ENCODE measurements around the gene DRC1. TPM values are rescaled to one million over a fixed set of nuclear protein-coding genes. Genes with fewer than 3 reads are reported as not detected.

DRC1 gene
- total RNA-seq, 1 donor from 2014 or later = not detected

- DNase-seq = no peak
Measured at GRCh38 chr2:26399771-26400376, 1.8 kb upstream of the DRC1 start.

GRCh38 chr2:26400723-26401122 lies 997 bp upstream of the DRC1 start:
- no peak for DNase-seq

GRCh38 chr2:26407526-26407925 lies 5.8 kb downstream of the DRC1 start:
- DNase-seq = no peak

DNA sequence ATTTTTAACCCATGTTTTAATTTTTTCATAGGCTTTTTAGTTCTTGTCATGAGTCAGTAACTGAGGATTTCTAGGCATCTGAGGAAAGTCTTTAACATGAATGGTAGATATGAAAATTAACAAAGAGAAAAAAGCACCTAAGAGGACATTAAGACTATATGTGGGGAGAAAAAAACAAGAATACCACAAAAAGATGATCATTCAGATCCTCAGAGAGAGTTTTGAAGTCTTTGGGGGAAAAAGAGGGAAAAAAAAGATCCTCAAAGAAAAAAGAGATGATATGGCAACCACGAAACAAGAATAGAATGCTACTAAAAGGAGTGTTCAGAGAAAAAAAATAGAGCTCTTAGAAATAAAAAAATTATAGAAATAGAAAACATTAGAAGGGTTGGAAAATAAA lies 8.1 kb downstream of the DRC1 start:
- no peak for DNase-seq

DNA sequence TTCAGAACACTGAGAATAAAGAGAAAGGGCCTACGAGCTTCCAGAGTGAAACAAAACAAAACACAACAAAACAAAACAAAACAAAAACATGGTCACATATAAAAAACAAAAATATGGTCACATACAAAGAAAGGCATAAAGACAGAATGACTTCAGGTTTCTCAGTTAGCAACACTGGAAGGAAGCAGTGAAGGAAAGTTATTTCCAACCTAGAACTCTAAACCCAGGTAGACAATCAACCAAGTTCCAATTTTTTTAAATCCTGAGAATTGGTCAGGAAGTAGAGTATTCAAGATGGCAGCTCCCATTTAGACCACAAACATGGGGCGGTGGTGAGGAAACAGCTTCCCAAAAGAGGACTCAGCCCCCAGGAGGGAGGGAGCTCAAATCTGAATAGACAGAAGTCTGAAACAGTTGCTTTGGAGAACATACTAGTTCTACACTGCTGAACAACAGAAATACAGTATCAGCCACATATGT lies 9.1 kb downstream of the DRC1 start:
- no peak for DNase-seq

DNA sequence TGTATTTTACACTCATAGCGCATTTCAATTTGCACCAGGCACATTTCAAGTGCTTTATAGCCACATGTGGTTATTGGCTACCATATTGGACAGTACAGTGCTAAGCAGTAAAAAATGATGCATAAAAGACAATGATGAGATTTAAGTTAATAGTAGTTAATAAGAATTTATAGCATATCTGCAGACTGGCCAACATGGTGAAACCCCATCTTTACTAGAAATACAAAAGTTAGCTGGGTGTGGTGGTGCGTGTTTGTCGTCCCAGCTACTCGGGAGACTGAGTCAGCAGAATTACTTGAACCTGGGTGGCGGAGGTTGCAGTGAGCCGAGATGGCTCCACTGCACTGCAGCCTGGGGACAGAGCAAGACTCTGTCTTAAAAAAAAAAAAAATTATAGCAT lies 9.7 kb downstream of the DRC1 start:
- no peak for DNase-seq

DNA sequence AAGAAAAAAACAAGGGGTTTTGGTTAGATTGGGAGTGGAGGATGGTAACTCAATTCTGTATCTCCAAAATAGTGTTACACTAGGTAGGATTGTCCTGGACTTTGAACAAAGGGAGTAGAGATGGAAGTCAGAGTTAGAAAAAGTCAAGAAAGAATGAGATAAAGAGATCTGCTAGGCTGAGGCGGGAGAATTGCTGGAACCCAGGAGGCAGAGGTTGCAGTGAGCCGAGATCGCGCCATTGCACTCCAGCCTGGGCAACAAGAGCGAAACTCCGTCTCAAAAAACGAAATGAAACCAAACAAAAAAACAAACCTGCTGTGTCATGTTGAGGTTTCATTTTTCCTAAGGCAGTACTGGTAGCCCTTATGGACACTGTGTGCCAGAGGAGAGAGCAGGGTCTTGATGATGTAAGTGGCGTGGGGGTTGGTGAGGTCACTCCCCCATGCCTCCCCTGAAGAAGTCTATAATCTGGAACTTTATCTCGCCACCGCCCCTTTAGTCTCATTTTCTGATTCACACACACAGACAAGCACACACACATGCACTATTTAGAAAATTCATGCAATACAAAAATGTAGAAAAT lies 10.5 kb downstream of the DRC1 start:
- DNase-seq = no peak

DNA sequence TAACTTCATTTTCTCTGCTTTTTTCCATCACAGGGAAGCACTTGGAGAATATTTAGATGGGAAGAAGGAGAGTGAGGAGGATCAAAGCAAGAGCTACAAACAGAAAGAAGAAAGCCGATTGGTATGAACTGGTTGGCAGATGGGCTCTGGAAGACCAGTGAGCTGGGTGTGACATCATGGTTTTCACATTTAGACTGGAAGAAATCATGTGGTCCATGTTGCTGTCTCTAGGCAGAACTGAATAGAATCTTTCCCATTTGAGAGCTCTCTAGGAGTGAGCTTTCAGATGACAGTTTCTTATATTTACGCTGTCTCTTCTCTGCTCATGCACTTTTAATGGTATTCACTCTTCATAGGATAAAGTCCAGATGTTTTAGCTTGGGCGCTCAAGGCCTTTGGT lies 12.6 kb downstream of the DRC1 start:
- no peak for DNase-seq

- DNase-seq = no peak
Measured at GRCh38 chr2:26421961-26422360, 20.2 kb downstream of the DRC1 start.

DNA sequence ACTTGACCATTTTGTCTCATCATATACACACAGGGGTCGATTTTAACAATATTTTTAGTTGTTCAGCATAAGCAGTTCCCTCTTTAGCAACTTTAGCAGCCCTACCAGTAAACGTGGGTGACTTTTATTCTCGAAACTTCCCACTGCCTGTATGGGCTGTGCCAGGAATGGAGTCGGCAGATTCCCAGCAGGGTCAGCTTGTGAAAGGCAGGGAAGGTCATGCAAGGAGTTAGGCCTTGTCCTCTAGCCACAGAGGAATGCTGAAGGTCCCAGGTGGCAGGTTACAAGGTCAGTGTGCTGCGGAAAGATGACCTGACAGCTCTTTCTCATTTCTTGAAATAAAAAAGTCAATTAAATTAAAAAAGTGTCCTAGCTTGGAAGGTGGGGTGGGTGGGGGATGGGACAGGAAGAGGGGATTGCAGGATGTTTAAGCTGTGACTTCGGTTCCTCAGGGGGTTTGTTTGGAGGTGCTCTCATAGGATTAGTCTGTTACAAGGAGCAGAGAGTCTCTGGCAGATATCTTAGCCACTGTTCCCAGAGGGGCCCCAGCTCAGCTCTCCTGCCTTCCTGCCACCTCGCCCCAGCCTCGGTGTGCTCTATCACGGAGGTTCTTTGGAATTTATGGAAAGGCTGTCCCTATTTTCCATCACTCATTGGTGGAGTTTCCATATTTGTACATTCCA lies 21.4 kb downstream of the DRC1 start:
- DNase-seq = no peak

- DNase-seq = no peak
Measured at GRCh38 chr2:26423750-26424149, 22.0 kb downstream of the DRC1 start.

DNA sequence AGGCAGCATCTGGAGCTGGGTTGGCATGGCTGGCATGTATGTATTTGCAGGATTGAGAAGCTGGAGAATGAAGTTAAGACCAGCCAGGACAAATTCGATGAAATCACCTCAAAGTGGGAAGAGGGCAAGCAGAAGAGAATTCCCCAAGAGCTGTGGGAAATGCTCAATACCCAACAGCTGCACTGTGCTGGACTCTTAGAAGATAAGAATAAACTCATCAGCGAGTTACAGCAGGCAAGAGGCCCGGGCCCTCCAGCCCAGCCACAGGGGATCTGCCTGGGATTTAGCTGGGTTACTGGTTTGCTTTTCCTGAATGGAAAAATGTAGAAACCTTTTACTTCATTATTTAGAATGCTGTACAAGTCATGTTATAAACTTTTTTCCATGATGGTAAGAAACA lies 22.5 kb downstream of the DRC1 start:
- DNase-seq = no peak

DNA sequence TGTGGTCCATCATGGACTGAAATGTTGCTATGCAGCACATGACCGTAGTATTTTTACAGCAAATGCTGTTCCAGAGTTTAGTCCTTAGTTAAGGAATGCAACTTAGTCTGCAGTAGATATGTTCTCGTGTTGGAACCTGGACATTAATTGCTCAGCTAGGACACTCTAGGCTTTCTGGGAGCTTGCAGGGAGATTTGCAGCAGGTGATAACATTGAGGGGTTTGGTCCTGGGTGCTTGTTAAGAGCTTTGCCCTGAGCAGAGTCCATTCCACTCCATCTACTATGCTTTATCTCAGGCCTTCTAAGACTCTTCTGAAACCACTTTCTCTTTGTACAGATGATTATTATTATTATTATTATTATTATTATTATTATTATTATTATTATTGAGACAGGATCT lies 27.1 kb downstream of the DRC1 start:
- DNase-seq = no peak

DNA sequence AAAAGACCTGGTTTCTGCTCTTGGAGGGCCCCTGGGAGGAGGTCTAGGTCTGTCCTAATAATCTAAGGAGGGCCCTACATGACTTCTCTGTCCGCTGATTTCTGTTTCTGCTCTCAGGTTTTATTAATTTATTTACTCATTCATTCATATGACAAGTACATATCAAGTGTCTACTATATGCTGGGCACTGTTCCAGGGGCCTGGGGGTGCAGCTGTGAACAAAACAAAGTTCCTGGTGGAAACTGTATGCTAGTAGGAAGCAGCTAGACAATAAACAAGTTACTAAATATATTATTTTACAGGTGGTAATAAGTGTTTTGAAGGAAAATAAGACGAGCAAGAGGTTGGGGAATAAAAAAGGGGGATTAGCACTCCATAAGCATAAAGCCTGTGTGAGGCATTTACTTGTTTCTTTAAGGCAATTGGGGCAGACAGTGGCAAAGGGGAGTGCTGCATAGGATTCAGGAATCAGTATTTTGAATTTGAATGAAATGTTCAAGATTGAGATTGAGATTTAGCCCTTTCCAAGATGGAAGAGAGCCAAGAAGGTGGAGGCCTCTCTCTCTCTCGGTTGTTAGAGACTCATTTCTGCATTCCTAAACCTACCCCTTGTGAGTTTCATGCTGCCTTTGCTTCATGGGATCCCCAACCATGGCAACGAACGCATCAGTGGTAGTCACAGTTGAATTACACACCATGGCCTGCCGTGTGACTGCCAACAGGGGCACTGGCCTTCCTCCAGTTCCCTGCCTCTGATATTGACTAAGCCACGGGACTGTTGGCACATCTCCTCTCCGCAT lies 28.3 kb downstream of the DRC1 start:
- no peak for DNase-seq

DNA sequence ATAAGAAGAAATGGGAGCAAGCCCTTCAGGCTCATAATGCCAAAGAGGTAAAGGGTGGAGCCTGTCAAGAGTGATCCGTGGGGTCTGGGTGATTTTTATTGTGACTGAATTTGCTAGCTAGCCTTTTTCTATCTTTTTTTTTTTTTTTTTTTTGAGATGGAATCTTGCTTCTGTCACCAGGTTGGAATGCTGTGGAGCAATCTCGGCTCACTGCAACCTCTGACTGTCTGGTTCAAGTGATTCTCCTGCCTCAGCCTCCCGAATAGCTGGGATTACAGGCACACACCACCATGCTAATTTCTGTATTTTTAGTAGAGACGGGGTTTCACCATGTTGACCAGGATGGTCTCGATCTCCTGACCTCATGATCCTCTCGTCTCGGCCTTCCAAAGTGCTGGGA lies 29.1 kb downstream of the DRC1 start:
- DNase-seq = no peak

DNA sequence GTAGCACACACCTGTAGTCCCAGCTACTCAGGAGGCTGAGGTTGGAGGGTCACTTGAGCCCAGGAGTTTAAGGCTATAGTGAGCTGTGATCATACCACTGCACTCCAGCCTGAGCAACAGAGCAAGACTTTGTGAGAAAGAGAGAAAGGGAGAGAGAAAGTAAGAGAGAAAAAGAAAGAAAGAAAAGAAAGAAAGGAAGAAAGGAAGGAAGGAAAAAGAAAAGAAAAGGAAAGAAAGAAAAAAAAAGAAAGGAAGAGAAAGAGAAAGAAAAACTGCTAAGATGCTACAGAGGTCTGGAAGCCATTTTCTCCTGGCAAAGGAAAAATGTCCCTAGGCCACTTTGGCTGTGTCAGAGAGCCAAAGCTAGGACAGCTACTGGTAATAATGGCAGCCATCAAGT lies 30.6 kb downstream of the DRC1 start:
- no peak for DNase-seq

DNA sequence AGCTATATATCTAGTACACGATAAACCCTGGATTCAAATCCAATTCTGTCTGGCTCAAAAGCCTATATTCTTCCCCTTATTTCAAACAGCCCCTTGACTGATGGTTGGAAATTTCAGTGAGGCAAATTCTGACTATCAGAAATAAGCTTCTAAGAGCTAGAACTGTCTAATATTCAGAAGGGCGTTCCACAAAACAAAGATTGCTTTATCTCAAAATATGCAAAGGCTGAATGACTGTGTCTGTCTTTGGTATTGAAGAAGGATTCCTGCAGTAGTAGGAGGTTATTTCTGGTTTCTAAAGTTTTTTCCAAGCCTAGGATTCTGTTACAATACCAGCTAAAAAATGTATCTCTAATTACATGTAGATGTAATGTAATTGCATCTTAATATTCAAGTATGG lies 31.1 kb downstream of the DRC1 start:
- DNase-seq = no peak

DNA sequence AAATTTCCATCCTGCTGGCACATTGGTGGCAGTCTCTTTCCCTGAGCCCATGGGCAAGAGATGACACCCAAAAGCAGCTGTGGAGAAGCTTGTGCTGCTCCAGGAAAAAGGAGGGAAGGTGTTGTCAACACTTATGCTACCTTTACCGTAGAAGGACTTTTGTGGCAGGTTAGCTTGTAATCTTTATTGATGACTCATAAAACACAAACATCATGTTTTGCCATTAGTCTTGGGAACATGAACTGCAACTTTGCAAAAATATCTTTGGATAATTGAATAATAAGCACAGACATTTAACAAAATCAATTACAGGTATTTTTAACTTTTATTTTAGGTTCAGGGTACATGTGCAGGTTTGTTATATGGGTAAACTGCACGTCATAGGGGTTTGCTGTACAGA lies 33.4 kb downstream of the DRC1 start:
- DNase-seq = no peak

- no peak for DNase-seq
Measured at GRCh38 chr2:26438526-26438925, 36.8 kb downstream of the DRC1 start.

DNA sequence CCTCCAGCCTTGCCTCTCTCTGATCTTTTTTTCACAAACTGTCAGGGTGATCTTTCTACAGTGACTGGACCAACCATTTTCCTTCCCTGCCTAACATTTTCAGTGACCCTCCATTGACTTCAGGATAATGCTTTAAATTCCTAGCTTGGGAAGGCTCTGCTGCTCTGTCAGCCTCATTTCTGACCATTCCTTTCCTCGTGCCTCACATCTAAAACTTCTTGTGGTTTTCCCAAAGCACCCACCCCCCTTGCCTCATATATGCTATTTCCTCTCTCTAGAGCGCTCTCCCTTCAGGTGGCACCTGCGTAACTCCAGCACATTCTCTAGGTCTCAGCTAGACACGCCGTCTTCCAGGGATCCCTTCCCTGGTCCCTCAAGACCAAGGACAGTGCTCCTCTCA lies 37.2 kb downstream of the DRC1 start:
- DNase-seq = no peak

DNA sequence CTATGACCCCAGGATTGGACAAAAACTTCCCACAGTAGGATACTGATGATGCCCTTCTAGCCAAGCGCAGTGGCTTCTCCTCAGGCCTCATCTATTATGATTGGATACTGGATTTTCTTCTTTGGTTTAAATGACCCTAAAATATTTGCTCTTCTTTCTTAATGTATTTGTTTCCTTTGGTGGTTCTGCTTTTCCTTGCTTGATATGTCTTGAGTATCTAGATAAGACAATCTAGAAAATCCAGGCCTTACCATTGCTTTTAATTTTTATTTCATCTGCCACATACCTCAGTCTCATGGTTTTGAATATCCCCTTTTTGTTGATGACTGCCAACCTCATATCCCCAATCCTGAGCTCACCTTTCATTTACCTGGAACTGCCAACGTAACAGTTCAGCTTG lies 40.6 kb downstream of the DRC1 start:
- DNase-seq = no peak

- no peak for DNase-seq
Measured at GRCh38 chr2:26442707-26443106, 41.0 kb downstream of the DRC1 start.

DNA sequence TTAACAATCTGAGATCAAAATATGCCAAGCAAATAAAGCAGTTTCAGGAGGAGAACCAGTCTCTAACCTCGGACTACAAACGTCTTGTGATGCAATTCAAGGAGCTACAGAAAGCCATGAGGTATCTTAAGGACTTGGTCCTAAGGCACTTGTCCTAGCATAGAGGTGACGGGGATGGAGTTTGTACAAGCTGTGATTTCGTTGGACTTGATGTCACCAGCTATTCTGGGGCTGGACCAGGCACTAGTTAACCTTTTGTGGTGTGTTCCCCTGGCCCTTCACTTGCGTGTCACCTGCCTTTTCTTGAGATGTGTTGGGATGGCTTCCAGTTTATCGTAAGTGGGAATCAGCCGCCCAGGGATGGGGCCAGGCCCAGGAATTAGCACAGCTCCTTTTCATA lies 42.5 kb downstream of the DRC1 start:
- DNase-seq = no peak

All from skin of body (tissue), 2 donors.